SKM-1 (cell line): ENCODE measurements around the gene TENM4.
"Not testable (repeated sequence)": the region's sequence is repeated elsewhere in the genome, so short reads cannot be mapped to it uniquely, and the experiment has no call there.

Source experiments
- DNase-seq: peaks from one replicate; lab custom pipeline; 2025; ENCODE audit not compliant: unreplicated experiment; lab: John Stamatoyannopoulos, UW

The TENM4 gene

DNA sequence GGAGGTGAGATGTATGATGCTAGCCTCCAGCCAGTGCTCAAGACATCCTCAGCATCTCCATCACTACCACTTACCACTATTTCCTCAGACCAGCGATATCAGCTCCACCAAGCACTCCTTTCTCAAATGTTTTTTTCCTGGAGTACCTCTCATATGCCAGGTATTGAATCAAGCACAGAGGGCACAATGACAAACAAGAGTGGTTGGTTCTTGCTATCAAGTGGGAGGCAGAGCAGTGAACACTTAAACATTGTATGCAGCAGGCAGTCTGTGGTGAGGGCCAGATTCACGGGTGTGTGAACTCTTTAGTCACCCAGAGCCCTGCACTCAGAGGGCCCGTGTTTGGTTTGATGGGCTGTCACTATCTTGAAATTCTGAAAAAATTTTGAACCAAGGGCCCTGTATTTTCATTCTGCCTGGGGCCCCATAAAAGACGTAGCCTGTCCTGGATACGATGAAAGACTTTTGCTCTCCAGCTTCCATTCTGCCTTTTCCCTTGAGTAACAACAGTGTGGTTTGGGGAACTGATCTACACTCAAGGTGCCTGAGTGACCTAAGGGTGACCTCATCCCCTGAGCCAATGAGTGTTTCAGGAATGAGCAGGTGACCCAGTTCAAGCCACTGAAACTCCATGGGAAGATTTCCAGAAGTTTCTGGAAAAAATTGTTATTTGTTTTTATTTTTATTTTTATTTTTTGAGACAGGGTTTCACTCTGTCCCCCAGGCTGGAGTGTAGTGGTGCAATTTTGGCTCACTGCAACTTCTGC lies 517.8 kb downstream of the TENM4 start:
- peak; percentile 38 for DNase-seq

GRCh38 chr11:78921509-78921908 lies 519.3 kb downstream of the TENM4 start:
- no peak for DNase-seq

DNA sequence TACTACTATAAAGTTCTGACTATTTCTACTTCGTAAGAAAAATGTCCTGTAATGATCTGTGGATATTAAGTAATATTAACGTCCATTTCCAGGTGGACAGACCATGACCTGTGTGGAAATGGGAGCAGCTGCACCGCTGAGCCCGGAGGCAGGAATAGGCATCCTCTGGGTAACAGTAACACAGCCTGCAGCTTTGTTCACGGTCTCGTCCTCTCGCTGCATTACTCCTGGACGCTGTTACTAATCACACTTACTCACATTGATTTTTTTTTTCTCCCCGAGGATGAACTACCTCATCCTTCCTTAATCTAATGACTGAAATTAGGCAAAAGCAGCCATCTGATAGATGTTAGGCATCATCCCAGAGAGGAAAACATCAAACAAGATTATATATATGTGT lies 520.5 kb downstream of the TENM4 start:
- no peak for DNase-seq

DNA sequence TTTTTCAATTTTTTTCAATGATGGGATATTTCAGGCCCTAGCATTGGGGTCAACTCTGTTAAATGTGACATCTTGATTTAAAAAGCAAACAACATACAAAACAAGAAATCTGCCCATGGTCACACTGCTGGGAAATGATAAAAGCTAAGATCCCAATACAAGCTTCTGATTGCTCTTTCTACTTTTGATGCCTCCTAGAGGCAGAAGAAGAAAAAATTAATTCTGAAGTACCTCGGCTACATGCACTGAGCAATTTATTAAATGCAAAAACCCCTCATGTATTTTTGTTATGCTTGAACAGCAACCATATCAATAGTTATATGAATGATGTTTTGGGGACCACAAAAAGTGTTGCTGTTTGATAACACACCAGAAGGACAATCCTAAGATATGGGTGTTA lies 524.1 kb downstream of the TENM4 start:
- no peak for DNase-seq

GRCh38 chr11:78914503-78914902 lies 526.3 kb downstream of the TENM4 start:
- no peak for DNase-seq

GRCh38 chr11:78912778-78913177 lies 528.1 kb downstream of the TENM4 start:
- no peak for DNase-seq

DNA sequence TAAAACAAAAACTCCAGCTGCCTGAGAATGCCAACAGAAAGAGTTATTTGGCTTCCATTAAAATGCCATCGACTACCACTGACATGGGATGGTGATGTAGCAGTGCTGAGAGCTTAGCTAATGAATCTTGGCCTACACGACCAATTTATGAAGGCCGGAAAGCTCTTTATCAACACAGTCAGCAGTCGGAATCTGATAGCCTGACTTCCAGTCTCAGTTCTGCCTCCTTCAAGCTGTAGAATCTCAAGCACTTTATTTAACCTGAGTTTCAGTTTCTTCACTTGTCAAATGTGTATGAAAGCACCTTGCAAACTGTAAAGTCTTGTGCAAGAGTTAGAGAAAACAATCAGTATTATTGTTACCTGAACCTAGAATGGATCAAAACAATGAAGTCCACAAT lies 530.5 kb downstream of the TENM4 start:
- no peak for DNase-seq

DNA sequence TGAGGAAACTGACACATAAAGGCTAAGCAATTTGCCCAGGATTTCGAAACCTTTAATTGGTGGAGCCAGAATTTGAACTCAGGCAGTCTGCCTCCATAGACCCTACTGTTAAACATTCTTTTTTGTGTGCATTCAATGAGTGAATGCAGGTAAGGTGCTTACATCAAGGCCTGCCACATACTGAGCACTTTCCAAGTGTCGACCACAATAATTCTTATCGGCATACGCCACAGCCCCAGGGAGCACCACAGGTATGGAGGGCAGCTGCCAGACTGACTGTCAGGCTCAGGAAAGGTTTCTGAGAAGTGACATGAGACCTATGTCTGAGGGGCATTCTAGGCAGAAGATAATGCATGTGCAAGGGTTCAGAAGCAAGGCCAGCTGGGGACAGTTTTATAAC lies 531.4 kb downstream of the TENM4 start:
- DNase-seq: no peak

DNA sequence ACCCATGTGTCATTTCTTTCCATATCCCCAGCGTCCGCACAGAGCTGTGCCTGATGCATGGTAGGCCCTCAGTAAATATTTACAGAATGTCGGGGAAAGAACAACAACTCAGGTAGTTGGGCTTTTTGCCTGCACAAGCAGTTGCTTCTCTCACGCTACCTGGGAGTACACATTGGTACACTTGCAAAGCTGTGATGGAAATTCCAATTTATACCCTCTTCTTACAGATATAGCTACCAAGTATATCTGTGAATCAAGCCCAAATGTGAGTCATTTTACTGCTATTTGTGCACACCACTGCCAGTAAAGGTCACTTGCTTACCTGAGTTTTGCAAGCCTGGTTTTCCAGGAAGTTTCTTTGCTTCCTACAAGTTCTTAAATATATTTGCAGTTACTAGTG lies 533.2 kb downstream of the TENM4 start:
- no peak for DNase-seq

GRCh38 chr11:78906566-78906965 lies 534.3 kb downstream of the TENM4 start:
- DNase-seq: no peak

- DNase-seq: no peak
Observed at GRCh38 chr11:78905756-78906155, 535.1 kb downstream of the TENM4 start.

- no peak for DNase-seq
Observed at GRCh38 chr11:78902771-78903507, 537.9 kb downstream of the TENM4 start.

DNA sequence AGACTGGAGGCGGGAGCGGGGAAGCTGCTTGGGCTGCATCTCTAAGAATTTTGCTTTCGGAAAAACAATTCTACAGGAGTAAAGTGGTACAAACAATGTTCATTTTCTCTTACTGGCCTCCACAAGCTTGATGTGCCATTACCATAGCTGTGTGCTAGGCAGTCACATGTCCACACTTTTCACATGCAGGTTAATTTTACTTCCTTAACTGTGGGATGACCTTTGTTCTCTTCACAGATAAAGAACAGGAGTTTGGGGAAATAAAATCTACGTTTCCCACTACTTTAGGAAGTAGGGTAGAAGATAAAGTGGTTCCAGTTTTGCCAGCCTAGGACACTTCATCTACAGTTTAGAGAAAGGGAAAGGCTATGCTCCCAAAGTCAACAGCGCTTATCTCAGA lies 539.0 kb downstream of the TENM4 start:
- DNase-seq: no peak

- no peak for DNase-seq
Observed at GRCh38 chr11:78898266-78898775, 542.5 kb downstream of the TENM4 start.

- DNase-seq: no peak
Observed at GRCh38 chr11:78893996-78894395, 546.8 kb downstream of the TENM4 start.

DNA sequence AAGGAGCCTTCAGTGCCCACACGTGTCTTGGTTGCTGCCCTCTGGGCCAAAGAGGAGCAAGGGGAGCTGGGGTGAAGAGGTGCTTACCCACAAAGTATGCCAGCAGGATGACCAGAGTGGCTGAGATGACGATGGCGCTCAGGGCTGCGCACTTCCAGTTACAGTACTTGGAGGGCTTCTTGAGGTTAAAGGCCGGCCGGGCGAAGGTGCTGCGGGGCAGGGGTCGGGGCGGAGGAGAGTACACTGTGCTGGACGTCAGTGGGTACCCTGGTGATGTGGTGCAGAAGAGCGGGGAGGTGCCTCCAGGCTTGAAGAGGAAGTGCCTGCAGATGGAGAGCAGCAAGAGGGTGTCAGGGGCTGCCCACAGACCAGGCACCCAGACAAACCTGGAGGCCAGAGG lies 551.1 kb downstream of the TENM4 start:
- DNase-seq: no peak

DNA sequence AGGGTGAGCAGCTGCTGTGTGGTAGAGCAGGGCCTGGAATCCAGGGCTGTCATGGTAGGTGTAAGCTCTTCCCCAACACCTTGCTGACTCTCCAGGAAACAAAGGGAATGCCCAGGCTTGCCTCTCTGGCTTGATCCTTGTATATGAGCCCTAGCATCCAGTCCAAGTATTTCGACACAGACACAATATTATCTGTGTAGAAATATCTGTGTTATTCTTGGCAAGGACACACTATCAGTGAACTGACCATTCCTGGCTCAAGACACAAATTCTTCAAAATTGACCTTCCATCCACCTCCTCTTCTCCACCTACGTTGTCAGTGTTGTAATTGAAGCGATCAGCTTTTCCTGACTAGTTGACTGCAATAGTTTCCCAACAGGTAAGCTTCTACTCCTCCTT lies 554.2 kb downstream of the TENM4 start:
- DNase-seq: no peak

GRCh38 chr11:78884761-78885160 lies 556.1 kb downstream of the TENM4 start:
- no peak for DNase-seq

DNA sequence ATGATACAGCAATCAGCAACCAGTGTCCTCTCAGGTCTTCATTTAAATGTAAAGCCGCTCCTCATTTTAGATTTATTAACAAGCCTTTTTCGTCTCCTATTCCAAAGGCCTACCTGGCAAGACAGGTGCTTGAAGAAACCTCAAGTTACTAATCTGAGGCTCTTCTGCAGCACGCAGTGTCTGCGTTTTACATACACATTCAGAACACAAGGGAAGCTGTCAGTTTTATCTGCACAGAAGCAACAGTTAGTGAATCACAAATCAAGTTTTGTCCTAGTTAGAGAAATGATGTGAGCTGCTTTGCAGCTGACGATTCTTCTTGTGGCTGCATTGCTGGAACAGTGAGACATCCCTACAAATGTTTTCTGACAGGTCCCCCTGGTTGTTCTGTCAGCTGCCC lies 557.3 kb downstream of the TENM4 start:
- DNase-seq: no peak

GRCh38 chr11:78879094-78879980 lies 561.5 kb downstream of the TENM4 start:
- not testable (repeated sequence) for DNase-seq

DNA sequence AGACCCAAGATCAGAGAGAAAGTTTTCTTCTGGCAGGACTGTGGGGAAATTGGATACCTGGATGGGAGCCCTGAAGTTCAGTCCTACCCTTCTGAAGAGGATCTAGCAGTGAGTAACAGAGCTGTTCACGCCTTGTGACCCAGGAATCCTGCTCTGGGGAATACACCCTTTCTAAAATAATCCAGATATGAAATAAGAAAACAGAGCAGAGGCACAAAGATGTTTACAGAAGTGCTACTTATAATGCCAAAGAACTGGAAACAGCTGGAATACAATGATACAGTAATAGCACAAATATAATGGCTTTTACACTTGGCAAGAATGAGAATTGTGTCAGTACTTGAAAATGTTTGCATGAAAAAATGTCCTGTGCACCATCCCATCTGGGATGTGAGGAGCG lies 562.2 kb downstream of the TENM4 start:
- DNase-seq: no peak
